K562 (cell line): ENCODE results near the gene SYNGR3. TPM values are rescaled to one million over a fixed set of nuclear protein-coding genes. Genes with fewer than 3 reads are reported as not detected.
A peak's percentile ranks its signal among the peaks of the same experiment; 100 is the strongest.

ENCODE experiments used
- E2F8 ChIP-seq: fragments of 450-650 bp; IDR thresholded peaks from 2 replicates; pipeline ENCODE4 v1.7.1; 2018; ENCODE audit warnings: mild to moderate bottlenecking, low read depth; ENCODE audit not compliant: partially characterized antibody
- ETV5 ChIP-seq: sonication (generic); formaldehyde crosslinking; IDR thresholded peaks from 2 replicates; pipeline ENCODE4 v1.4.0; 2020; ENCODE audit warnings: low read depth, mild to moderate bottlenecking, missing genetic modification reagents
- GATAD2A ChIP-seq: fragments of 450-650 bp; IDR thresholded peaks from 2 replicates; pipeline ENCODE4 v1.6.1; 2017
- JUND ChIP-seq, 2 experiments: IDR thresholded peaks; 2 replicates in 1 of 2; 3 replicates in 1 of 2; pipeline ENCODE4 v1.6.1; 2011; ENCODE audit warnings: borderline replicate concordance in 2 of 2, low read depth in 2 of 2, low read length in 2 of 2, improper control_type of control experiment in 1 of 2, missing biosample characterization in 1 of 2, missing genetic modification characterization in 1 of 2, missing genetic modification reagents in 1 of 2
- KHSRP ChIP-seq: fragments of 450-650 bp; IDR thresholded peaks from 2 replicates; pipeline ENCODE4 v1.6.1; 2017
- MGA ChIP-seq: fragments of 450-650 bp; IDR thresholded peaks from 2 replicates; pipeline ENCODE4 v1.6.1; 2016; ENCODE audit warnings: mild to moderate bottlenecking, moderate library complexity
- PHTF2 ChIP-seq: fragments of 250-450 bp; sonication (Bioruptor Pico); IDR thresholded peaks from 2 replicates; pipeline ENCODE4 v1.5.0; 2021; ENCODE audit warnings: mild to moderate bottlenecking
- RBBP5 ChIP-seq: fragments of 200-600 bp; sonication (generic); IDR thresholded peaks from 2 replicates; pipeline ENCODE4 v1.6.1; 2012; ENCODE audit warnings: borderline replicate concordance, mild to moderate bottlenecking, low read length, control low read depth, inconsistent platforms; ENCODE audit not compliant: insufficient read depth, poor library complexity, severe bottlenecking
- RFX1 ChIP-seq: fragments of 450-650 bp; IDR thresholded peaks from 2 replicates; pipeline ENCODE4 v1.6.1; 2016; ENCODE audit warnings: mild to moderate bottlenecking, moderate library complexity
- ZBTB43 ChIP-seq: sonication (generic); formaldehyde crosslinking; IDR thresholded peaks from 2 replicates; pipeline ENCODE4 v1.8.0; 2023; ENCODE audit warnings: mild to moderate bottlenecking, missing genetic modification reagents
- ZNF445 ChIP-seq: fragments of 250-450 bp; sonication (Bioruptor Pico); IDR thresholded peaks from 2 replicates; pipeline ENCODE4 v1.4.0; 2020; ENCODE audit warnings: low read depth, mild to moderate bottlenecking, moderate library complexity
- polyA plus RNA-seq, 8 experiments: library from polyadenylated mRNA; depleted of rRNA in 4 of 8; stranded (reverse) in 5 of 8; unstranded in 3 of 8; fragments of >200 nt; fragmentation: Nextera tagmentation in 2 of 8; fragmentation: Illumina TruSeq in 1 of 8; extraction: Ambion mirVana in 2 of 8; extraction: Trizol in 1 of 8; gene quantifications; 2 replicates each; pipeline versions ENCODE4 v1.2.1 to v1.2.3, GENCODE V29; 2011 to 2014; ENCODE audit warnings: inconsistent platforms in 1 of 8, missing spikeins in 1 of 8
- total RNA-seq, 7 experiments: library from RNA; depleted of rRNA in 6 of 7; stranded (reverse); fragments of >200 nt in 6 of 7; fragmentation: Illumina TruSeq in 2 of 7; extraction: Trizol in 2 of 7; gene quantifications; 2 replicates each; pipeline versions ENCODE4 v1.2.1 to v1.2.3, GENCODE V29; 2011 to 2021; ENCODE audit warnings: low replicate concordance in 1 of 7

The SYNGR3 gene
- total and polyA plus RNA-seq, 9 of the 15 experiments (the other 6 are each of a cell fraction or from before 2014, with no cell fraction given) = 3.7 to 69.2 (median 36.3) TPM

GRCh38 chr16:1971796-1972489, 17.8 kb upstream of the SYNGR3 start, which contains the start of gene TBL3 (continued):
- peak; percentile 48; the same call in 1 of the 2 replicates for TF ChIP-seq MGA
- TF ChIP-seq JUND (IDR thresholded peaks at IDR 0.05; ENCODE audit: borderline replicate concordance, low read depth, low read length) = peak; percentile 84
- peak; percentile 47; the same call in 1 of the 3 replicates for TF ChIP-seq JUND (tag; IDR thresholded peaks at IDR 0.05; ENCODE audit: borderline replicate concordance, low read depth, low read length)
- no peak for TF ChIP-seq ZNF445 (CRISPR knock-in tag)
- TF ChIP-seq E2F8 = peak; percentile 98
- peak; percentile 53; the same call in 1 of the 2 replicates for TF ChIP-seq GATAD2A
- peak; percentile 99 for TF ChIP-seq KHSRP
- TF ChIP-seq RFX1 = no peak
- no peak for TF ChIP-seq PHTF2 (CRISPR knock-in tag)
- TF ChIP-seq ETV5 (CRISPR knock-in tag) = peak; percentile 96
- 0 out of 2 replicates have a peak, but pooled peaks have one; percentile 14 for TF ChIP-seq ZBTB43
- peak; percentile 95 for TF ChIP-seq RBBP5
